KMS-11 (cell line): ENCODE measurements around the gene GPHB5.

Source experiments
- H2AFZ ChIP-seq: fragments of 200-600 bp; sonication (generic); 2 replicates; pipeline ENCODE4 v1.6.1; 2016; ENCODE audit warnings: antibody characterized with exemption, mixed run types, low read depth
- H3K27ac ChIP-seq: fragments of 200-600 bp; sonication (generic); 2 replicates; pipeline ENCODE4 v1.6.1; 2016; ENCODE audit warnings: mild to moderate bottlenecking, mixed run types
- H3K27me3 ChIP-seq: fragments of 200-600 bp; sonication (generic); 2 replicates; pipeline ENCODE4 v1.6.1; 2017; ENCODE audit warnings: mild to moderate bottlenecking, low read depth, mixed run types, moderate library complexity; ENCODE audit not compliant: insufficient read depth
- H3K36me3 ChIP-seq: fragments of 200-600 bp; sonication (generic); 2 replicates; pipeline ENCODE4 v1.6.1; 2017; ENCODE audit warnings: mild to moderate bottlenecking, mixed run types; ENCODE audit not compliant: insufficient read depth
- H3K4me1 ChIP-seq: fragments of 200-600 bp; sonication (generic); 2 replicates; pipeline ENCODE4 v1.6.1; 2016; ENCODE audit warnings: mild to moderate bottlenecking, low read depth, mixed run types; ENCODE audit not compliant: poor library complexity, severe bottlenecking
- H3K4me2 ChIP-seq: fragments of 200-600 bp; sonication (generic); 2 replicates; pipeline ENCODE4 v1.7.0; 2016; ENCODE audit warnings: mild to moderate bottlenecking, mixed run types
- H3K4me3 ChIP-seq: fragments of 200-600 bp; sonication (generic); IDR thresholded peaks from 2 replicates; pipeline ENCODE4 v1.6.1; 2017; ENCODE audit warnings: low read depth, low read length, mixed read lengths; ENCODE audit not compliant: insufficient read depth
- H3K79me2 ChIP-seq: fragments of 200-600 bp; sonication (generic); 2 replicates; pipeline ENCODE4 v1.6.1; 2016; ENCODE audit warnings: low read depth, mixed run types; ENCODE audit not compliant: insufficient read depth
- H3K9ac ChIP-seq: fragments of 200-600 bp; sonication (generic); 2 replicates; pipeline ENCODE4 v1.6.1; 2016; ENCODE audit warnings: mild to moderate bottlenecking, mixed run types
- H4K20me1 ChIP-seq: fragments of 200-600 bp; sonication (generic); 2 replicates; pipeline ENCODE4 v1.6.1; 2016; ENCODE audit warnings: mild to moderate bottlenecking, mixed run types; ENCODE audit not compliant: insufficient read depth
- TF ChIP-seq, protein P1 (sequence below): fragments of 200-600 bp; sonication (generic); conservative IDR thresholded peaks from 2 replicates; pipeline ENCODE4 v1.6.1; 2017; ENCODE audit warnings: low read depth, mild to moderate bottlenecking, antibody characterized with exemption, low read length, moderate library complexity, mixed read lengths

Gene GPHB5, protein sequence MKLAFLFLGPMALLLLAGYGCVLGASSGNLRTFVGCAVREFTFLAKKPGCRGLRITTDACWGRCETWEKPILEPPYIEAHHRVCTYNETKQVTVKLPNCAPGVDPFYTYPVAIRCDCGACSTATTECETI

DNA sequence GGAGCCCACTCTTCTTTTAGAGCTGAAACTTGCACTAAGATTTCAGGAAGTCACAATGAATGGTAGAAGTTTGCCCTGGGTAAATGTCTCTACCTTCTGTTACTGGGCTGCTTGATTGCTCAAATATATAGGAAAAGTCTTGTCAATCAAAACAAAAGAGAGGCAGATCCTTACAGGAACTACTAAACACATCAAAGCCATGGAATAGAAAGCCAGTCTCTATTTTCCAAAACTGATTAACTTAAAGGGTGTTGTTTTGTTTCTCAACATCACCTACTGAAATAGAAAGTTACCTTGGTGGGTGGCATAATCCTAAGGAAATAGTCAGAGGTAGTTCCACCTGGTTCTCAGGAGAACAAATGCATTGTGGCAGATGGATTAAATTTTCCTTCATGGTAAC, at the start of gene GPHB5:
GPHB5 (minus strand) TSS at position 101 of the 400 bp plus-strand sequence. CDS start 1,086 bp downstream, outside the sequence.
- no peak within 1 kb of the TSS for H3K9ac ChIP-seq
- TF ChIP-seq, protein P1, sequence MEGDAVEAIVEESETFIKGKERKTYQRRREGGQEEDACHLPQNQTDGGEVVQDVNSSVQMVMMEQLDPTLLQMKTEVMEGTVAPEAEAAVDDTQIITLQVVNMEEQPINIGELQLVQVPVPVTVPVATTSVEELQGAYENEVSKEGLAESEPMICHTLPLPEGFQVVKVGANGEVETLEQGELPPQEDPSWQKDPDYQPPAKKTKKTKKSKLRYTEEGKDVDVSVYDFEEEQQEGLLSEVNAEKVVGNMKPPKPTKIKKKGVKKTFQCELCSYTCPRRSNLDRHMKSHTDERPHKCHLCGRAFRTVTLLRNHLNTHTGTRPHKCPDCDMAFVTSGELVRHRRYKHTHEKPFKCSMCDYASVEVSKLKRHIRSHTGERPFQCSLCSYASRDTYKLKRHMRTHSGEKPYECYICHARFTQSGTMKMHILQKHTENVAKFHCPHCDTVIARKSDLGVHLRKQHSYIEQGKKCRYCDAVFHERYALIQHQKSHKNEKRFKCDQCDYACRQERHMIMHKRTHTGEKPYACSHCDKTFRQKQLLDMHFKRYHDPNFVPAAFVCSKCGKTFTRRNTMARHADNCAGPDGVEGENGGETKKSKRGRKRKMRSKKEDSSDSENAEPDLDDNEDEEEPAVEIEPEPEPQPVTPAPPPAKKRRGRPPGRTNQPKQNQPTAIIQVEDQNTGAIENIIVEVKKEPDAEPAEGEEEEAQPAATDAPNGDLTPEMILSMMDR: no peak
- no peak within 1 kb of the TSS for H2AFZ ChIP-seq
- no peaks in the 10 kb centered on the region for H3K79me2 ChIP-seq
- no peaks in the 10 kb centered on the region for H4K20me1 ChIP-seq
- no peaks in the 10 kb centered on the region for H3K4me1 ChIP-seq
- no peaks in the 10 kb centered on the region for H3K27me3 ChIP-seq
- H3K4me2 ChIP-seq: no peak within 1 kb of the TSS
- H3K27ac ChIP-seq: no peak within 1 kb of the TSS
- H3K36me3 ChIP-seq: no peaks in the 10 kb centered on the region
- no peak within 1 kb of the TSS for H3K4me3 ChIP-seq

DNA sequence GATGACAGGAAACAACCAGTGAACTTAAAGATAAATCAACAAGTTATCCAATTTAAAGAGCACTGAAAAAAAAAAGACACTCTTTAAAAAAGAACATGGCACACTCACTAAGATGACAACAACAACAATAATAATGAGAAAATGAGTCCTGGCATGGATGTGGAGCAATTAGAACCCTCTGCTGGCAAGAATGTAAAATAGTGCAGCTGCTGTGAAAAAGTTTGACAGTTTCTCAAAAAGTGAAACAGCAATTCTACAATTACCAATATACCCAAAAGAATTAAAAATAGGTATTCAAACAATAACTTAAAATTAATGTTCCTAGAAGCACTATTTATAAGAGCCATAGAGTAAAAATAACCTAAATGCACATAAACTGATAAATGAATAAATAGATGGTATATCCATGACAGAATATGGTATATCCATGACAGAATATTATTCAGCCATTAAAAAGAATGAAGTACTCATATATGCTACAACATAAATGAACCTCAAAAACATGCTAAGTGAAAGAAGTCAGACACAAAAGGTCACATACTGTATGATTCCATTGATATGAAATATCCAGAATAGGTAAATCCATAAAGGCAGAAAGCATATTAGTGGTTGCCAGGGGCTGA, 49.1 kb upstream of the GPHB5 start:
- Histone ChIP-seq H3K36me3 (no peaks in the 10 kb centered on the region), H3K27ac (no peak overlapping the region), H3K4me1 (no peaks in the 10 kb centered on the region), H4K20me1 (no peaks in the 10 kb centered on the region), H2AFZ (no peak overlapping the region), H3K9ac (no peak overlapping the region), H3K79me2 (no peaks in the 10 kb centered on the region), H3K4me3 (no peak overlapping the region), H3K27me3 (no peaks in the 10 kb centered on the region), H3K4me2 (no peak overlapping the region)
- TF ChIP-seq, protein P1: no peak

DNA sequence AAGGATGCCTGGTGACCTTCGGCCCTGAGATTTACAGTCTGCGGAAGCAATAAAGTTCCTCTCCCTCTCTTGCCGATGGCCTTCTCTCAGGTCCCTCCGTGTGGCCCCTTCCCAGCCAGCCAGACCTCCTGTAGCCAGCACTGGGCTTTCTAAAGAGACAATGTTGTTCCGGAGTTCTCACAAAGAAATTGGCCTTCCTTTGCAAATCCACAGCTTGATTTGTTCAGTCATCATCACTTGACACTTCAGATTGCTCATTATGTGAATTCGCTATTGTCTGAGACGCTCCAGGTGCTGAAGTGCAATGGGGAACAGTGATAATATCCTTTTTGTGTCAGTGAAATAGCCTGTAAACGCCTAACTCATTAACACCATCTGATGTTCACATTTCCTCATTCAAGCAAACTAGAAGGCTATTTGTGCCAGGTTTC, 43.7 kb upstream of the GPHB5 start:
- Histone ChIP-seq H3K36me3 (no peaks in the 10 kb centered on the region), H3K9ac (no peak overlapping the region), H4K20me1 (no peaks in the 10 kb centered on the region), H3K4me1 (no peaks in the 10 kb centered on the region), H3K4me3 (no peak overlapping the region), H2AFZ (no peak overlapping the region), H3K4me2 (no peak overlapping the region), H3K79me2 (no peaks in the 10 kb centered on the region), H3K27ac (no peak overlapping the region), H3K27me3 (no peaks in the 10 kb centered on the region)
- TF ChIP-seq, protein P1: no peak

DNA sequence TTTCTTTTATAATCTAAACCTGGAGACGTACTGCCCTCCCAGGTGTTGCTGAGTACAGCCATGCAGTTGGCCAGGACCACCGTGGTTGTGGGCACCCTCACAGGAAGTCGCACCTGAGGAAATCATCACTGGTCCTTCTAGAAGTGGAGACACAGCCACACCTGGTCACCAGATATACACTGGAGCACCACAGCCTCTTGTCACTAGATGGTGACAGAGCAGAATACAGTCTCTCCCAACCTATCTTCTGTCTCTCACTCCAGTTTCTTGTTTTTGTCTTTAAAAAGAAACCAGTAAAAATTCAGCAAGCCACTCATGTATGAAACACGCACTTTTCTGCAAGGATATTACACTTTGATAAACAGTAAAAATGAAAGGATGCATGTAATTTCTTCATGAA, 43.1 kb upstream of the GPHB5 start:
- Histone ChIP-seq H3K4me2 (no peak overlapping the region), H2AFZ (no peak overlapping the region), H3K4me3 (no peak overlapping the region), H3K36me3 (no peaks in the 10 kb centered on the region), H3K79me2 (no peaks in the 10 kb centered on the region), H4K20me1 (no peaks in the 10 kb centered on the region), H3K9ac (no peak overlapping the region), H3K27ac (no peak overlapping the region), H3K4me1 (no peaks in the 10 kb centered on the region), H3K27me3 (no peaks in the 10 kb centered on the region)
- TF ChIP-seq, protein P1: no peak
